GF-D8 (cell line): ENCODE results near the gene CCDC92B.
"Not testable (repeated sequence)": the region's sequence is repeated elsewhere in the genome, so short reads cannot be mapped to it uniquely, and the experiment has no call there.

ENCODE experiments used
- DNase-seq: peaks from one replicate; lab custom pipeline; 2025; lab: John Stamatoyannopoulos, UW

CCDC92B gene

GRCh38 chr17:2703606-2704005, 45.8 kb downstream of the CCDC92B start:
- DNase-seq = no peak

- no peak for DNase-seq
Measured at GRCh38 chr17:2703181-2703580, 46.3 kb downstream of the CCDC92B start.

GRCh38 chr17:2701996-2702741, 47.3 kb downstream of the CCDC92B start:
- DNase-seq = no peak

GRCh38 chr17:2701161-2701995, 48.1 kb downstream of the CCDC92B start:
- no peak for DNase-seq

GRCh38 chr17:2700491-2701141, 48.8 kb downstream of the CCDC92B start:
- DNase-seq = no peak

- DNase-seq = no peak
Measured at GRCh38 chr17:2700030-2700490, 49.4 kb downstream of the CCDC92B start.

GRCh38 chr17:2699216-2699805, 50.1 kb downstream of the CCDC92B start:
- not testable (repeated sequence) for DNase-seq

GRCh38 chr17:2697611-2698162, 51.8 kb downstream of the CCDC92B start:
- DNase-seq = no peak

GRCh38 chr17:2695961-2696760, 53.3 kb downstream of the CCDC92B start:
- no peak for DNase-seq

- DNase-seq = no peak
Measured at GRCh38 chr17:2695243-2695960, 54.0 kb downstream of the CCDC92B start.

- no peak for DNase-seq
Measured at GRCh38 chr17:2694381-2695242, 54.8 kb downstream of the CCDC92B start.

- no peak for DNase-seq
Measured at GRCh38 chr17:2693561-2694380, 55.7 kb downstream of the CCDC92B start.

- no peak for DNase-seq
Measured at GRCh38 chr17:2692781-2693135, 56.7 kb downstream of the CCDC92B start.

GRCh38 chr17:2691965-2692780, 57.3 kb downstream of the CCDC92B start:
- DNase-seq = no peak

- no peak for DNase-seq
Measured at GRCh38 chr17:2691069-2691871, 58.2 kb downstream of the CCDC92B start.

- DNase-seq = no peak
Measured at GRCh38 chr17:2690165-2691068, 59.0 kb downstream of the CCDC92B start.
